Thyroid gland (tissue), 4 donors: ENCODE results near the gene FBXL20.

ENCODE experiments used
- CTCF ChIP-seq, 6 experiments: fragments of 200-600 bp in 3 of 6; fragments of 450-650 bp in 3 of 6; sonication (generic) in 3 of 6; IDR thresholded peaks; one replicate each; pipeline ENCODE4 v1.5.1; 2016 to 2019; ENCODE audit warnings: antibody characterized with exemption in 6 of 6, mild to moderate bottlenecking in 2 of 6, inconsistent platforms in 1 of 6, moderate library complexity in 1 of 6
- POLR2A ChIP-seq, 2 donors: fragments of 450-650 bp; IDR thresholded peaks; one replicate each; pipeline ENCODE4 v1.6.1; 2017; ENCODE audit warnings: antibody characterized with exemption in 2 of 2, mild to moderate bottlenecking in 2 of 2, moderate library complexity in 1 of 2

DNA sequence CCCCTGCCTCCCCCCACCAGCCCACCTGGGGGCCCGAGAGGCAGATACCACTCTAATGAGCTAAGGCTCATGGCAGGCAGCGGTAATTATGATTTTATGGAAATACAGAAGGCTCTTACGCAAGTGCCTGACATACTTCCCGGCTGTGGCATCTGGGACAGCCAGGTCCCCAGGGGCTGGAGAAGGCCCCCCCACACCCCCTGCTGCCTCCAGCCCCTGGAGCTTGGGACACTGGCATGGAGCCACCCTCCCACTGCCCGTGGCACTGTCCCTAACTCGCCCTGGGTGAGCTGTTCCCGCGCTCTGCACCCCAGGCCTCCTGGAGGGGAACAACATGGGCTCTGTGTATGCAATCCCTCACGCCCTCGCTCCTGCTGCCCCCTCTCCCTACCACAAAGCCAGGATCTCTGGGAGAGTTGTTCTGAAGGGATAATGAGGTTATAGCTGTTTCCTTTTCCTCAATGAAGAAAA lies 170.3 kb downstream of the FBXL20 start:
- TF ChIP-seq CTCF (IDR thresholded peaks at IDR 0.05), result no peak
- no peak for TF ChIP-seq POLR2A (IDR thresholded peaks at IDR 0.05)
